Karpas-422 (cell line): ENCODE measurements around the gene BRAT1. TPM values are rescaled to one million over a fixed set of nuclear protein-coding genes. Genes with fewer than 3 reads are reported as not detected.
A peak's percentile ranks its signal among the peaks of the same experiment; 100 is the strongest.

ENCODE experiments used
- DNase-seq: peaks from one replicate; pipeline ENCODE4 v3.0.0-alpha.2; 2015
- H2AFZ ChIP-seq: fragments of 200-600 bp; sonication (generic); 2 replicates; pipeline ENCODE4 v1.6.1; 2014; ENCODE audit warnings: antibody characterized with exemption, low read length, mixed read lengths
- H3K27ac ChIP-seq: fragments of 200-600 bp; sonication (generic); 2 replicates; pipeline ENCODE4 v1.5.1; 2014; ENCODE audit warnings: mild to moderate bottlenecking, low read length, moderate library complexity
- H3K27me3 ChIP-seq: fragments of 200-600 bp; sonication (generic); 2 replicates; pipeline ENCODE4 v1.6.1; 2014; ENCODE audit warnings: low read length, mixed read lengths
- H3K36me3 ChIP-seq: fragments of 200-600 bp; sonication (generic); 2 replicates; pipeline ENCODE4 v1.6.1; 2014; ENCODE audit warnings: low read length, mixed read lengths; ENCODE audit not compliant: insufficient read depth
- H3K4me1 ChIP-seq: fragments of 200-600 bp; sonication (generic); 2 replicates; pipeline ENCODE4 v1.6.1; 2014; ENCODE audit warnings: mild to moderate bottlenecking, low read length, mixed read lengths
- H3K4me2 ChIP-seq: fragments of 200-600 bp; sonication (generic); 2 replicates; pipeline ENCODE4 v1.6.1; 2014; ENCODE audit warnings: low read length, low read depth, mild to moderate bottlenecking; ENCODE audit not compliant: poor library complexity, severe bottlenecking
- H3K4me3 ChIP-seq: fragments of 200-600 bp; sonication (generic); 2 replicates; pipeline ENCODE4 v1.5.1; 2014; ENCODE audit warnings: mild to moderate bottlenecking, antibody characterized with exemption, low read length, mixed read lengths
- H3K79me2 ChIP-seq: fragments of 200-600 bp; sonication (generic); 2 replicates; pipeline ENCODE4 v1.6.1; 2014; ENCODE audit warnings: mild to moderate bottlenecking, low read length, mixed read lengths
- H3K9ac ChIP-seq: fragments of 200-600 bp; sonication (generic); 2 replicates; pipeline ENCODE4 v1.6.0; 2014; ENCODE audit warnings: low read length
- H3K9me2 ChIP-seq: fragments of 200-600 bp; sonication (generic), shearing (Covaris generic); replicated peaks from 2 replicates; pipeline ENCODE4 v1.6.0; 2014; ENCODE audit warnings: mild to moderate bottlenecking, low read length, moderate library complexity; ENCODE audit not compliant: insufficient read depth
- H3K9me3 ChIP-seq: fragments of 300-700, 200-600 bp; sonication (generic); 2 replicates; pipeline ENCODE4 v1.6.1; 2014; ENCODE audit warnings: low read length, mixed read lengths
- H4K20me1 ChIP-seq: fragments of 200-600 bp; sonication (generic); 2 replicates; pipeline ENCODE4 v1.6.1; 2014; ENCODE audit warnings: mild to moderate bottlenecking, antibody characterized with exemption, low read length, low read depth; ENCODE audit not compliant: insufficient read depth
- total RNA-seq: library from RNA; depleted of rRNA; stranded (reverse); fragments of >200 nt; shearing (Covaris generic); gene quantifications from 2 replicates; pipeline ENCODE4 v1.2.3, GENCODE V29; 2014; ENCODE audit warnings: low replicate concordance; rRNA removed

BRAT1 gene
- total RNA-seq = 10.5 and 30.1 TPM in 2 replicates

GRCh38 chr7:2555121-2556052 is at the start of gene BRAT1:
TSS of gene BRAT1 (minus strand) at chr7:2555524. CDS start at chr7:2554431, 1,093 bp downstream.
- DNase-seq = peak; percentile 97
- H3K36me3 ChIP-seq = peaks cover 3% of the 10 kb centered on the region; the same call in 1 of the 2 replicates
- peak within 1 kb of the TSS; percentile 75 for H3K4me3 ChIP-seq
- H3K4me2 ChIP-seq = peak within 1 kb of the TSS; percentile 95
- H3K79me2 ChIP-seq = peaks cover 27% of the 10 kb centered on the region
- H3K4me1 ChIP-seq = peaks cover 19% of the 10 kb centered on the region
- no peaks in the 10 kb centered on the region for H4K20me1 ChIP-seq
- no peaks in the 10 kb centered on the region for H3K27me3 ChIP-seq
- H3K9me3 ChIP-seq = no peaks in the 10 kb centered on the region
- peak within 1 kb of the TSS; percentile 94 for H2AFZ ChIP-seq
- H3K9ac ChIP-seq = peak within 1 kb of the TSS; percentile 93
- no peaks in the 10 kb centered on the region for H3K9me2 ChIP-seq
- H3K27ac ChIP-seq = peak within 1 kb of the TSS; percentile 91

DNA sequence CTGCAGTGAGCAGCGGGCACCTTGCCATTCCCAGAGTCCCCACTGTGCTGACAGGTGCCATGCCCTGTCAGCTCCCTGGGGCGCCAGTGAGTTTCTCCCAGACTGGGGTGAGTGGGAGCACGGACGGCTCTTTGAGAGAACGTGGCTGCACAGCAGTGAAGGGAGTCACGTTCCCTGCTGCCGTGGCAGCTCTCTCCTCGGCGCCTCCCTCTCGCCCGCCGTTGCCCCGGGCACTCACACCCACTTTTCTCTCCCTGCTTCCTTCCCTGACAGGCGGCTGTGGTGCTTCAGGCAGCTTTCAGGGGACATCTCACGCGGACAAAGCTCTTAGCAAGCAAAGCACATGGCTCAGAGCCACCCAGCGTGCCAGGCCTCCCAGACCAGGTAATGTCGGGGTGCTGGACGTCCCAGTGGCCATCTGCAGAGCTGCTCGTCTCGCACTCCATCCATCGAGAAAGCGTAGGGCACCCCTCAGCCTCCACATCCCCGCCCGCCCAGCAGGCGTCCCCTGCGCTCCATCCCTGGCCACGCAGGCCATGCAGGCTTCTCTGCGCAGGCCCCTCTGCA is 49.4 kb upstream of the BRAT1 start:
- Histone ChIP-seq H3K4me2 (no peak overlapping the region), H2AFZ (no peak overlapping the region), H3K79me2 (no peaks in the 10 kb centered on the region), H3K9me2 (no peaks in the 10 kb centered on the region), H3K4me1 (no peaks in the 10 kb centered on the region), H3K9ac (no peak overlapping the region), H4K20me1 (no peaks in the 10 kb centered on the region), H3K36me3 (no peaks in the 10 kb centered on the region), H3K9me3 (no peaks in the 10 kb centered on the region), H3K4me3 (no peak overlapping the region), H3K27ac (no peak overlapping the region), H3K27me3 (no peaks in the 10 kb centered on the region)
- no peak for DNase-seq

DNA sequence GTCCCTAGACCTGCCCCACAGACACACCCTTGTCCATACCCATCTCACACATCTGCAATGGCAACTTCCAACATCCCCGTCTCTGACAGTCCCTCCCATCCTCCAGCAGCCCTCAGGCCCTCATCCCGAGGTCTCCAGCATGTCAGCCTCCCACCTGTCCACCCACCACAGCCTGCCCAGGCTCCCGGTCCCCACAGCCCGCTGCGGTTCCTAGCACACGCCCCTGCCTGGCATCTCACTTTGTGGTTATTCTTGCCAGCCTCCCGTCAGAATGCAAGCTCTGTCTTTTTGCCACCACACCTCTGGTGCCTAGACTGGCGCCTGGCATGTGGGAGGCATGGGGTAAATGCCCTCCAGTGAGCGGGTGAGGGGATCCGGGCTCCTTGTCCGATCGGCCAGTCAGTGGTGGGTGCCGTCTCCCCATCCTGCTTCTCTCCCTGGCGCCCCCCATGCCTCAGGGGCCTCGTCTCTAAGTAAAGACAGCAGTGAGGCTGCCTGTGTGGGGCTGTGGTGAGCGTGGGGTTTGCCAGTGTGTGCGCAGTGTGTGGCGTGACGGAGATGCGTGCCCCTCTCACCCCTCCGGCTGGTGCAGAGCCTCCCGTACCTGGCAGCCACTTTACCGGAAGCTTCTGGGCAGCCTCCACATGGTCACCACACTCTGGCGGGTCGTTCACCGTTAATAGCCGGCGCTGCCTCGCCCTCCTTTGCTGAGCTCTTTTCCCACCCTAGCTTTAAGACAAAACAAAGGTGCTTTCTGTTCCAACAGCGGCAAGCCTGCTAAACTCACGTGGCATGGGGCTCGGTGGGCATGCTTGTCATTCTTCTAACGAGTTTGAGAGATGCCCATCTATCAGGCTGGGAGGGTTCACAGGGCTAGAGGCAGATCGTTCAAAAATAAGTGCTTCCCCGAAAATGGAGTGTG is 48.0 kb upstream of the BRAT1 start:
- no peaks in the 10 kb centered on the region for H3K9me3 ChIP-seq
- no peaks in the 10 kb centered on the region for H3K4me1 ChIP-seq
- no peaks in the 10 kb centered on the region for H3K9me2 ChIP-seq
- H3K4me3 ChIP-seq = no peak overlapping the region
- no peaks in the 10 kb centered on the region for H3K79me2 ChIP-seq
- no peaks in the 10 kb centered on the region for H3K36me3 ChIP-seq
- H3K4me2 ChIP-seq = no peak overlapping the region
- no peak overlapping the region for H2AFZ ChIP-seq
- no peak overlapping the region for H3K9ac ChIP-seq
- H3K27me3 ChIP-seq = no peaks in the 10 kb centered on the region
- no peak for DNase-seq
- no peak overlapping the region for H3K27ac ChIP-seq
- H4K20me1 ChIP-seq = no peaks in the 10 kb centered on the region

DNA sequence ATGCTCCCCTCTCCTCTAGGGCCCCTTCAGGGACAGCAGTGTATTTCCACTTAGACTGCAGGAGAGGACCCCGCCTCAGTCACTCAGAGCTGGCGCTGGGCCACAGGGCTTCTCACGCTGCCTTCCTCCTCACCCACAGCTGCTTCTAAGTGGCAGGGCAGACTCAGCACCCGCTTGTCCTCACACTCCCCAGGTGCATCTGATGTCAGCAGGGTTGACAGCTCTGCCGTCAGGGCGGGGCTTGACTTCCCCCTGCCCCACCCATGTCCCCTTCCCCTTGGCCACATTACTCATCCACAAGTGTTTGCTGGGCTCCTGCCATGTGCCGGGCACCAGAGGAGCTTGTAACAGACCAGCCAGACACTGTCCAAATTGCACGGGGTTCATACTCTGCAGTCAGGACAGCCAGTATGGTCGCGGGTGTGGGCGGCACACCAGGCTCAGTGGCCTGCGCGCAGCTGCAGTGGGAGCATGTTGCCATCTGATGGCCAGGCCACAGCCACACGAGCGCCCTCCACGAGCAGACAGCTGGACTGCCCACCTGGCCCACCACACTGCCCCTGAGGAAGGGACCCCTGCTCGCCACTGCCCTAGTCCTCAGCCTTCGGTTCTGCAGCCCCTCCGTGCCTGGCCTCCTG is 47.2 kb upstream of the BRAT1 start:
- Histone ChIP-seq H3K4me1 (no peaks in the 10 kb centered on the region), H4K20me1 (no peaks in the 10 kb centered on the region), H3K9ac (no peak overlapping the region), H3K36me3 (no peaks in the 10 kb centered on the region), H3K4me3 (no peak overlapping the region), H2AFZ (no peak overlapping the region), H3K4me2 (no peak overlapping the region), H3K27ac (no peak overlapping the region), H3K9me2 (no peaks in the 10 kb centered on the region), H3K27me3 (no peaks in the 10 kb centered on the region), H3K9me3 (no peaks in the 10 kb centered on the region), H3K79me2 (no peaks in the 10 kb centered on the region)
- no peak for DNase-seq

- H4K20me1 ChIP-seq = no peaks in the 10 kb centered on the region
- H3K27ac ChIP-seq = no peak overlapping the region
- no peaks in the 10 kb centered on the region for H3K79me2 ChIP-seq
- H3K4me3 ChIP-seq = no peak overlapping the region
- DNase-seq = no peak
- no peak overlapping the region for H3K4me2 ChIP-seq
- H2AFZ ChIP-seq = no peak overlapping the region
- no peak overlapping the region for H3K9ac ChIP-seq
- no peaks in the 10 kb centered on the region for H3K27me3 ChIP-seq
- no peaks in the 10 kb centered on the region for H3K4me1 ChIP-seq
- no peaks in the 10 kb centered on the region for H3K9me2 ChIP-seq
- H3K9me3 ChIP-seq = no peaks in the 10 kb centered on the region
- no peaks in the 10 kb centered on the region for H3K36me3 ChIP-seq
These were observed 46.6 kb upstream of the BRAT1 start for GRCh38 chr7:2601907-2602306.

DNA sequence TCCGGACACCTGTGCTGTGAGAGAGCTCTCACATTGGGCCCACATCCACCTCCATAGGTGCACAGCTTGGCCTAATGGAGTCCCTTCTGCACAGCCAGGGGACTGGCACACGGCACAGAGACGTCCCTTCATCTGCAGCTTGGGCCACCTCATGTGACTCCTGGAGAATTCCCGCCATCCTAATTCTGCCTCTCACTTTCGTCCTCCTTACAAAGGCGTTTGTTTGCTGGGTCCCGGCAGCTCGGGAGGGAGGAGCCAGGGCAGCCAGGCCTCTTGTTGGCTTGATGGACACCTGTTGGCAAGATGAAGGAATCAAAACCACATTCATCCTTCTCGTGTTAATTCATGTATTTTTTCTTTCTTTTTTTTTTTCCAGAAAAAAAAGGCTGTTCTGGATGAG is 45.7 kb upstream of the BRAT1 start:
- no peaks in the 10 kb centered on the region for H3K27me3 ChIP-seq
- DNase-seq = no peak
- no peak overlapping the region for H3K9ac ChIP-seq
- H3K4me1 ChIP-seq = no peaks in the 10 kb centered on the region
- H3K9me2 ChIP-seq = no peaks in the 10 kb centered on the region
- no peak overlapping the region for H3K4me3 ChIP-seq
- no peaks in the 10 kb centered on the region for H3K79me2 ChIP-seq
- no peak overlapping the region for H3K27ac ChIP-seq
- no peaks in the 10 kb centered on the region for H4K20me1 ChIP-seq
- no peaks in the 10 kb centered on the region for H3K9me3 ChIP-seq
- no peak overlapping the region for H3K4me2 ChIP-seq
- no peaks in the 10 kb centered on the region for H3K36me3 ChIP-seq
- no peak overlapping the region for H2AFZ ChIP-seq

DNA sequence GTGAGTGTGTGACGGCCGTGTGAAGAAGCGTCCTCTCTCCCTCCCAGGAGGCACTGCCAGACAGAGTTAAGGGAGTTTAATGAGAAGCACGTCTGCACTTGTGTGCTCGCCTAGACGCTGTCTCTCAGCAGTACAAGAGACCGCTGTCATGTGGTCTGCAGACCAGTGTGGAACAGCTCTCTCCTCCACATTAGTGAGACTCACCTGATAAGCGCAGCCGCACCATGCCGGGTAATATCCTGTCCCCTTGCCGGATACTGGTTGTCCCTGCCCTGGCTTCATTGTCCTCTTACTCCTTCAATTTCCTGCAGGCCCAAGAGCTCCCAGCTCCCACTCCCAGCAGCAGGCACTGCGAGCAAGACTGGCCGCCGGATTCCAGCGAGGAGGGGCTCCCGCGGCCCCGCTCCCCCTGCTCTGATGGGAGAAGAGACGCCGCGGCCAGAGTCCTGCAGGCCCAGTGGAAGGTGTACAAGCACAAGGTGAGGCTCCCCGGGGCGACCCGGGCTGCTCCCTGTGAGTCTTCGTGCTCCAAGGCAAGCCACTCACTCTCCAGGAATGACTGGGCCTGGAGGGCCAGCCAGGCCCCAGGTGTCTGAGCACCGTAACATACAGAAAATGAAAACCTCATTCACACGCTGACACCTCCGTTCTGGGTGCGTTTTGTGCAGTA is 43.0 kb upstream of the BRAT1 start:
- H3K9ac ChIP-seq = no peak overlapping the region

More for the DNA sequence above, 43.0 kb upstream of the BRAT1 start:
- no peaks in the 10 kb centered on the region for H3K36me3 ChIP-seq
- H3K4me1 ChIP-seq = no peaks in the 10 kb centered on the region
- H4K20me1 ChIP-seq = no peaks in the 10 kb centered on the region
- no peak overlapping the region for H2AFZ ChIP-seq
- no peaks in the 10 kb centered on the region for H3K9me3 ChIP-seq
- no peaks in the 10 kb centered on the region for H3K27me3 ChIP-seq
- H3K79me2 ChIP-seq = no peaks in the 10 kb centered on the region
- H3K27ac ChIP-seq = no peak overlapping the region
- H3K4me3 ChIP-seq = no peak overlapping the region
- no peak for DNase-seq
- H3K4me2 ChIP-seq = no peak overlapping the region
- no peaks in the 10 kb centered on the region for H3K9me2 ChIP-seq
